Anterior cingulate cortex (tissue), 58 donors: ENCODE results near the gene CAST.
A peak's percentile ranks its signal among the peaks of the same experiment; 100 is the strongest.
"Not testable (repeated sequence)": the region's sequence is repeated elsewhere in the genome, so short reads cannot be mapped to it uniquely, and the experiment has no call there.

Experiments
- DNase-seq, 58 donors: peaks; one replicate each; lab custom pipeline; 2025; lab: John Stamatoyannopoulos, UW

CAST gene

GRCh38 chr5:96661855-96662724, at the start of gene CAST:
CAST (plus strand) TSS chr5:96662376; CDS start chr5:96662423, 47 bp downstream.
- DNase-seq = peak in 53 of 58 donors; percentile 0 to 78 (median 53)

GRCh38 chr5:96614110-96614691, 48.0 kb upstream of the CAST start:
- DNase-seq = peak in 47 of 58 donors; percentile 4 to 77 (median 38)

GRCh38 chr5:96615223-96615622, 47.0 kb upstream of the CAST start:
- DNase-seq = no peak

DNA sequence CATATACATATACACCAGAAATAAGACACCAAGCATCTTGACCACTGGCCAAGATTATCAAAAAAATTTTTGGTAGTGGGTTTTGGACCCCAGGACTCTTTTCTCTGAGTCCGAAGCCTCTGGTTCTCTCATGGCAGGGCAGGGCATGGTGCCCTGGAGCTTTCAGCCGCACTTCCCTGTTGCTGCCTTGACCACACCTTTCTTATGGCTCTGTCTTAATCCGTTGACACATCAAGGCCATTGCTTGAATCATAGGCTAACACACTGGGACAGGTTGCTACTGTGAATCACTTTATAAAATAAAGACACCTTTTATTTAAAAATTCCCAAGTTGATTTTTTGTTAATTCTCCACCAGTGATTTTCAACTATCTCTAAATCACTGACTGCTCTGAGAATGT, 45.4 kb upstream of the CAST start:
- no peak for DNase-seq

DNA sequence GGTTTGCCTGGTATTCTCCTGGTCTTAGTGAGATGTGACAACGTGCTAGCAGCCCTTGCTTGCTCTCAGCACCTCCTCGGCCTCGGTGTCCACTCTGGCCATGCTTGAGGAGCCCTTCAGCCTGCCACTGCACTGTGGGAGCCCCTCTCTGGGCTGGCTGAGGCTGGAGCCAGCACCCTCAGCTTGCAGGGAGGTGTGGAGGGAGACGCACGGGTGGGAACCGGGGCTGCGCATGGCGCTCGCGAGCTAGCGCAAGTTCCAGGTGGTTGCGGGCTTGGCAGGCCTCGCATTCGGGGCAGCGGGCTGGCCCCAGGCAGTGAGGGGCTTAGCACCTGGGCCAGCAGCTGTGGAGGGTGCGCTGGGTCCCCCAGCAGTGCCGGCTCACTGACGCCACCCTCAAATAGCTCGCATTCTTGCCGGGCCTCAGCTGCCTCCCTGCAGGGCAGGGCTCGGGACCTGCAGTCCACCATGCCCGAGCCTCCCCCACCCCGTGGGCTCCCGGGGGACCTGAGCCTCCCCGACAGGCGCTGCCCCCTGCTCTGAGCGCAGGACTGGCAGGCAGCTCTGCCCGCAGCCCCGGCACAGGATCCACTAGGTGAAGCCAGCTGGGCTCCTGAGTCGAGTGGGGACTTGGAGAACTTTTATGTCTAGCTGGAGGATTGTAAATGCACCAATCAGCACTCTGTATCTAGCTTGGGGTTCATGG, 43.7 kb upstream of the CAST start:
- not testable (repeated sequence) for DNase-seq

DNA sequence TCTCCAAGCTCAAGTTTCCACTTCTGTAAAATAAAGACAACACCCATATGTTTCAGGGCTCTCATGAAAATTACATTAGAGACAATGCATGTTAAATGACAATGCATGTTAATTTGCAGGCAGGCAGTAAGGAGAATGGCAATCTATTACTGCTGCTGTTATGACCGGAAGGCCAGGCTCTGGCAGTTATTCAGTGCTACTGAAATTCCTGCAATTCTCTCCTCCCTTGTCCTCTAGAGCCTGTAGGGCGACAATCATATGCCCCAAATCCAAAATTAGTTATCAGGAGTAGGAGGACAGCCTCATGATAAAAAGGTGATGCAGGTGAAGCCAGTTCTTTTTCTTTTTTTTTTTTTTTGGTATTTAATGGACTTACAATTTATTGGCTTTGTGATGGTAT, 42.2 kb upstream of the CAST start:
- no peak for DNase-seq

DNA sequence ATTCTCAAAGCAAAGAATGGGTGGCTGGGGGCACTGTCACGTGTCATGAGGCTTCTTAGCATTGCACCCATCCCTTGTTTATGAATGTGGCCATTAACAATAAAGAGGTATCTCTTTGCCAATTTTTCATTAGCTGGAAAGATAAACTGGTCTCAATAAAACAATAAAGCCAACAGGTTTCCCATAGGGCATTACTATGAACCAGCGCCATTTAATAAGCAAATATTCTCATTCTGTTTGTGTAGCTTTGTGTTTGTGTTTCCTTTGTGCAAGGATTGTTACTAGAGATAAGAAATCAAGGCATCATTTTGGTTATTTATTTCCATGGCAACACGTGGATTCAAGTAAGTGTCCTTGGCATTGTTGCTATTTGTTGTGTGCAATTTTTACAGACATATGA, 37.6 kb upstream of the CAST start:
- DNase-seq = no peak

DNA sequence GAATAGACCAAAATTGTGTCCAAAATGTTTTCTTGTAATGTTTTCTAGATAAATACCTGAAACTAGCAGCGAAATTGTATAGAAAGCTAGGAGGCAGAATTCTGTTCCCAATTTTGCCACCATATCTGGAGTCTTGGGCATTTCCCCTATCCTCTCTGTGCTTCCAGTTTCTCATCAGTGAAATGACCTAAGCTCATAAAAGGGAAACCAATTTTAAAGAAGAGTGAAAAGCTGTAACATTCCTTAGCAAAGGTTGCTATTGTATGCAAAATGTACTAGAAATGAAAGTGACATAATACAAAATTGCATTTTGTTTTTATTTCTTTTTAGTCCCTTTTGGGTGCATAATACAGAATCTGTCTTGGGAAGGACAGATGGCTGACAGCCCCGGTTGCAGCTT, 36.8 kb upstream of the CAST start:
- DNase-seq = no peak

DNA sequence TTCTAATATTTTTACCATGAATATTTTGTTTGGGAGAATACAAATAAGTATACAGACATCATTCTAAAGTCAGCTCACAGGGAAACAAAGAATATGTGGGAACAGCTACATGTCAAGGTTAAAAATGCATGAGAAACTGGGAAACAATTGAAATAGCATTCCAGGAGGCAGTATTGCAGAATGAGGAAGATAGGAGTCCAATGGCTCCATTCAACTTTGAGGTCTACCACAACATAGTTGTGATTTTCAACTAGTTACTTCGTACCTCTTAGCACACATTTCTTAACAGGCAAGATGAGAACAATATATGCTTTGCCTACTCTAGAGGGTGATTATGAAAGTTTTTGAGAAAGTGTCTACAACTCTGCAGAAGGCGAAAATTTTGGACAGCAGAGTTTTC, 35.2 kb upstream of the CAST start:
- no peak for DNase-seq

GRCh38 chr5:96627792-96628398, 34.3 kb upstream of the CAST start:
- no peak for DNase-seq

DNA sequence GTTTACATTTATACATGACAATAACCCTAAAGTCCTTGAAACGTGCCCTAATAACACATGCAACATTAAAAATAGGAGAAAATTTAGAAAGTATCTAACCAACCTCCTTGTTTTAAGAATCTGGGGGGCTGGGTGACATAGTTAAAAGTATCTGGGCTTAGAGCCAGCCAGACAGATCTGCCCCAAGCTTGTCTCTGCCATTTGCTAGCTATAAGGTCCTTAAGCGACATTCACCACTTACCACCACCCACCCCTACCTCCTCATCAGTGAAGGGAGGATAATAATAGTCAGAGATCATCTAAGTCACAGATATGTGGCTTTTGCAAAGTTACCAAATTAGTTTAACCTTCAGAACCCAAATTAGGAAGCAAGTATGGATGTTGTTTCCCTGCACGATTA, 33.8 kb upstream of the CAST start:
- no peak for DNase-seq

- no peak for DNase-seq
Observed at GRCh38 chr5:96629774-96630173, 32.4 kb upstream of the CAST start.

GRCh38 chr5:96633820-96634219, 28.4 kb upstream of the CAST start:
- no peak for DNase-seq

GRCh38 chr5:96634881-96635280, 27.3 kb upstream of the CAST start:
- no peak for DNase-seq

DNA sequence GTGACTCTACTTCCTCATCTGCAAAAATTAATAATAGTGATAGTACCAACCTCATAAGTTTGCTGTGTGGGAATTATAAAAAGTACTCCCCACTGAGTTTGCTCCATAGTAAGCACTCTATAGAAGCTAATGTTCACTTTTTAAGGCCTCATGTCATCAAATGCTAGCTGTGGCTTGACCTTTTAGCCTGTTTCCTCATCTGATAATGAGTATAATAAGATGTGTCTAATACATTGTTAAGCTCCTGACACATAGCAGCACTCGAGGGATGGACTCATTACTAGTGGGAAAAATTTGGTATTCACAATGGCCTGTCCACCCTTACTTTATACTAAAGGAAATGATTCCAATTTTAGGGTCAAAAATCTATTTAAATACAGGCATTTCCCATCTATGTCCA, 26.1 kb upstream of the CAST start:
- no peak for DNase-seq

GRCh38 chr5:96636594-96636993, 25.6 kb upstream of the CAST start:
- no peak for DNase-seq

DNA sequence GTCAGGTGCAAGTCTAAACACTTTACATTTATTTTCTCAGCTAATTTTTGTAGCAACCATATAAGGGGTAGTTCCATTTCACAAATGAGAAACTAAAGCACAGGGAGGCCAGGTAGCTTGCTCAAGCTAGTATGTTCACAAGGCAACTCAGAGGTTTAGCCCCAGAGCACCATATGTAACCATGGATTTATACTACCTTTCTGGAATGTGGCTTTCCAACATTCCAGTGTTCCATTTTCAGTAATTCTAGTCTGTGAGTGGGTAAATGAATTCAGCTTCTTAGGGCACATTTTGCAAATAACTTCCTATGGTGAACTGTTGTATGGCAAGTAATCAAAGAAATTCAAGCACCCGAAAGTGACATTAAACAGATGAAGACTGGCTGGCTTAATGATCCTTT, 25.0 kb upstream of the CAST start:
- DNase-seq = no peak

DNA sequence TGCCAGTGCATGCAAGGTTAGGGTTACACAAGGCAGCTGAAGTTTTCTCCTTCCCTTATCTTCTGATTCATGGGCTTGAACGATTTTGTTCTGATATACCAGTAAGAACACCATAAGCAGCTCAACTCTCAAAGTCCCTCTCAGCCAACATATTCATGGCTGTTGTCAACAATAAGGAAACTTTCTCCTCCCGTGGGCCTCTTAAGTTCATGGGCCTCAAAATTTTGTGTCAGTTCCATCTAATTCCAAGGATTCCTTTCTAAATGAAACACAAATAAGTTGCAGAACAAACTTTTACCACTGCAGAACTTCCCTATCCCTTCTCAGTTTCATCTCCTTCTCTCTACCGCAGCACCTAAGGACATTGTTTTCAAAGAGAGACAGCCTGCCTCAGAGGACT, 23.6 kb upstream of the CAST start:
- DNase-seq = no peak

DNA sequence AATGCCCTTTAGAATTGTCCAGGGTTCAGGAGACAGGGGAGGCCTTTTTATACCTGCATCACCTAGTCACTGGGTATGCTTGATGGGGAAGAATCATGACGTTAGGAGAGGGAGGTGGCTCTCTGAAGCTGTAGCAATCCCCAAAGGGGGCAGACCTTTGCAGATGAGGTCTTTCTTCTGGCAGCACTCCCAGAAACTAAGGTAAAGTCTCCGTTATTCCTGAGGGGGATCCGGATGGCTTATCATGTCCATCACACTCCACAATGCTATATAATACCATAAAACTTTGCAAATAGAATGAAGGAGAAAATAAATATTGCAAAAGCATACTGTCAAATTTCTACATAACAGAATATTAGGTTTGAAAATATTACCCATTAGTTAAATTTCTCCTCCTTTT, 21.5 kb upstream of the CAST start:
- no peak for DNase-seq

GRCh38 chr5:96641368-96642280, 20.6 kb upstream of the CAST start:
- DNase-seq = no peak
